Measurements from ENCODE around the gene ARHGAP30.

Gene ARHGAP30

GRCh38 chr1:161008869-161009510 is 60.7 kb downstream of the ARHGAP30 start:
- DNase-seq = no peak

GRCh38 chr1:161007369-161007768 is 62.3 kb downstream of the ARHGAP30 start:
- no peak for DNase-seq

DNA sequence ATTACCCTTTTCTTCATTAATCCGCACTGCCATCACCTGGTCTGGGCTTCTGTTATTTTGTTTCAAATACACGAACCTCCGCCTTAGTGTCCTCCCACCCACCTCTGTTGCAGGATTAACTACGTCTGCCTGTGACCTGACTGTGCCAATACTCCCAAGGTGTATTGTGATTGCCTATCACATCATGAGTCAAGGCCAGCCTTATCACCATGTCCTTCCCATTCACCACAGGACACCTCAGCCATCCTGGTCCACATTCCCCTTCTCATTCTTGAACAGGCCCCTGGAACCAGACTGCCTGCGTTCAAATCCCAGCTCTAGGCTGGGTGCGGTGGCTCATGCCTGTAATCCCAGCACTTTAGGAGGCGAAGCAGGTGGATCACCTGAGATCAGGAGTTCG is 63.1 kb downstream of the ARHGAP30 start:
- DNase-seq = no peak

DNA sequence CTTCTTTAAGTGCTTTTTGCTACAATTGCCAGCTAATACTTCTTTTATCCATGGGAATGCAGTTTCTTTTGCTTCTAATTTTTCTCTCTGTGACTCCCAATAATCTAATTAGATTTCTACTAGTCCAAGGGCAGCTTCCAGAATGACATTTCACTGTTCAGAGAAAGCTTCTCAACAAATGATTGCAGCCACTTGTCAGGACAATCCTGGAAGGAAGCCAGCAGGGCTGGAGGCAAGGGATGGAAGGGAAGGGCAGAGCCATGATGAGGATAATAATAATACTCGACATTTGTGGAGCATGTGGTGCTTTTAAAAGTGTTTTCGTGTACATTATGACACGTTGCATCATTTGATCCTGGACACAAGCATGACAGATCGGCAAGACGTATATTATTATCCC is 68.2 kb downstream of the ARHGAP30 start:
- no peak for DNase-seq

GRCh38 chr1:161000736-161001480 is 68.8 kb downstream of the ARHGAP30 start:
- no peak for DNase-seq

GRCh38 chr1:160999376-160999775 is 70.3 kb downstream of the ARHGAP30 start:
- no peak for DNase-seq

- DNase-seq = peak; percentile 49
Observed at GRCh38 chr1:160997323-160998038, 72.2 kb downstream of the ARHGAP30 start.
